ENCODE results near the gene LSG1.

LSG1 gene

DNA sequence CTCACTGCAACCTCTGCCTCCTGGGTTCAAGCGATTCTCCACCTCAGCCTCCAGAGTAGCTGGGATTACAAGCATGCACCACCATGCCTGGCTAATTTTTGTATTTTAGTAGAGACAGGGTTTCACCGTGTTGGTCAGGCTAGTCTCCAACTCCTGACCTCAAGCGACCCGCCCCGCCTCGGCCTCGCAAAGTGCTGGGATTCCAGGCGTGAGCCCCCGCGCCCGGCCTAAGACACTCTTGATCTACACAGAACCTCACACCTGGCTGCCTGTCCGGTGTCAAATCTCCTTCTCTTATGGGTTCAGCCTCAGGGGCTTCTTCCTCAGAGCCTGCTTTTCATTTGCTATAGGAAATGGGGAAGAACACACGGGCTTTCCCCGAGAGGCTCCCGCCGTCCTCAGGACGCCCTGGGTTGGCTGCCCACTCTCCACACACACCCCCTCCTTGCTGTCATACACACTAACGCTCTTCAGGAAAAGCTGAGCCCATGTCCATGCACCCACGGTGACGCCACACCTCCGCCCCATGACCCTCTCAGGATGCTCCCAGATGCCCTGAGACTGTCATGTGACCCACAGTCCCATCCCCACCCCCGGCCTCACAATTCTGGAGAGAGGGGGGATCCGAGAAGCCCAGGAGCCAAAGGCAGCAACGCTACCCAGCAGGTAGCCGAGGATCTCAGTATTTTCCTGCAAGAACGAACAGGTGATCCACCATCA is 49.2 kb downstream of the LSG1 start:
- no peak for TF ChIP-seq POLR2AphosphoS5 (IDR thresholded peaks at IDR 0.05; ENCODE audit: borderline replicate concordance, low read depth, low read length)
- no peak for TF ChIP-seq FOXP2 (optimal IDR thresholded peaks at IDR 0.05; ENCODE audit: control extremely low read depth, extremely low read length, insufficient read depth)
- TF ChIP-seq EZH2 (IDR thresholded peaks at IDR 0.05): no peak
- no peak for DNase-seq (ENCODE audit: low read depth, low spot score)
- no peak overlapping the region for H3K4me3 ChIP-seq
- no peaks in the 10 kb centered on the region for H3K9me3 ChIP-seq (ENCODE audit: low read depth, low read length)
- no peak overlapping the region for H3K9ac ChIP-seq (ENCODE audit: insufficient read length)
- no peak overlapping the region for H3K27ac ChIP-seq
- H3K36me3 ChIP-seq (ENCODE audit: insufficient read depth, low read length): peaks cover 22% of the 10 kb centered on the region; the same call in 1 of the 2 replicates

DNA sequence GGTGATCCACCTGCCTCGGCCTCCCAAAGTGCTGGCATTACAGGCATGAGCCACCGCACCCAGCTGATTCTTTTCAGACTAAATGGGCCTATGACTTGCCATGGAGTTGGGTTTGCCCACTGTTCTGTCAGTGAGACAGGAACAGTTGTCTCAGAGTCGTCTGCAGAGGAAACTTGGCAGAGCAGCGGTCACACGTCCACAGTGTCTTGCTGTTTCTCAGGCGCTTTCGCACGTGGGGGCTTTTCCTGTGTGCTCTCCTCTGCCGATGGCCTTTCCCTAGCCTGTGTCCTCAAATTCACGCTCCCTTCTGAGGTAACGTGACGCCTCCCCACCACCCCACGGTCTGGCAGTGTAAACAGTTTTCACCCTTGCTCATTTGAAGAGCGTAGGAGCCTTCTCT is 50.0 kb downstream of the LSG1 start:
- no peaks in the 10 kb centered on the region for H3K9me3 ChIP-seq (ENCODE audit: low read depth, low read length)
- no peak overlapping the region for H3K9ac ChIP-seq (ENCODE audit: insufficient read length)

DNA sequence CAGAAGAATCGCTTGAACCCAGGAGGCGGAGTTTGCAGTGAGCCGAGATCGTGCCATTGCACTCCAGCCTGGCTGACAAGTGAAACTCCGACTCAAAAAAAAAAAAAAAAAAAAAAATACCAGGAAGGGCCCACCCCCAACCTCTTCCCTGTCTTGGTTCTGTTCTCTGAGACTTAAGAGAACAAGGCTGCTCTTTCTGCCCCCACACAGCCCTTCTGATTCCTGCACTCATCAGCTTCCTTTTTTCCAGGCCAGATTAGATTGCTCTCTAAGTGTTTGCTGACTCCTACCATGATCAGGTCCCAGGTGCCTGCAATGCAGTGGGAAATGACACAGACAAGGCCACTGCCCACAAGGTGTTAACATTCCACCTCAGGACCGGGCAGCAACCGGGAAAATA is 51.8 kb downstream of the LSG1 start:
- no peak for TF ChIP-seq FOXP2 (optimal IDR thresholded peaks at IDR 0.05; ENCODE audit: control extremely low read depth, extremely low read length, insufficient read depth)
- no peak for TF ChIP-seq EZH2 (IDR thresholded peaks at IDR 0.05)
- no peak for TF ChIP-seq POLR2AphosphoS5 (IDR thresholded peaks at IDR 0.05; ENCODE audit: borderline replicate concordance, low read depth, low read length)

More for the DNA sequence above, 50.0 kb downstream of the LSG1 start:
- Histone ChIP-seq H3K27ac (no peak overlapping the region), H3K36me3 (ENCODE audit: insufficient read depth, low read length) (peaks cover 20% of the 10 kb centered on the region; the same call in 1 of the 2 replicates), H3K4me3 (no peak overlapping the region)
- TF ChIP-seq FOXP2 (optimal IDR thresholded peaks at IDR 0.05; ENCODE audit: control extremely low read depth, extremely low read length, insufficient read depth) (no peak), POLR2AphosphoS5 (IDR thresholded peaks at IDR 0.05; ENCODE audit: borderline replicate concordance, low read depth, low read length) (no peak), EZH2 (IDR thresholded peaks at IDR 0.05) (no peak)
- no peak for DNase-seq (ENCODE audit: low read depth, low spot score)

DNA sequence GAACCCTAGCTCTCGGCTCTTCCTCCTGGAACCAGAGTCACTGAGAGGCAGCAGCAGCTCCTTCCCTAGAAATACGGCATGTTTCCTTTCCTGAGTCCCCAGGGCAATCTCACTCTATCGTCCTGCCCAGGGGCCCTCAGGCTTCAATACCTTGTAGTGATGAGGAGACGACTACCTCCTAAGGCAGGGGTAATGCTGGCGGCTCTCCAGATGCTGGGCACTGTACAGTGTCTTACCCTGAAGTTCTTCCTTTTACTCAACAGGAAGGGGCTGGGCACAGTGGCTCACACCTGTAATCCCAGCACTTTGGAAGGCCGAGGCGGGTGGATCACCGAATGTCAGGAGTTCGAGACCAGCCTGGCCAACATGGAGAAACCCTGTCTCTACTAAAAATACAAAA is 52.2 kb downstream of the LSG1 start:
- no peak for DNase-seq (ENCODE audit: low read depth, low spot score)
- Histone ChIP-seq H3K9me3 (ENCODE audit: low read depth, low read length) (no peaks in the 10 kb centered on the region), H3K36me3 (ENCODE audit: insufficient read depth, low read length) (peaks cover 7% of the 10 kb centered on the region; the same call in 1 of the 2 replicates), H3K9ac (ENCODE audit: insufficient read length) (no peak overlapping the region), H3K4me3 (no peak overlapping the region), H3K27ac (no peak overlapping the region)
- TF ChIP-seq POLR2AphosphoS5 (IDR thresholded peaks at IDR 0.05; ENCODE audit: borderline replicate concordance, low read depth, low read length) (no peak), FOXP2 (optimal IDR thresholded peaks at IDR 0.05; ENCODE audit: control extremely low read depth, extremely low read length, insufficient read depth) (no peak), EZH2 (IDR thresholded peaks at IDR 0.05) (no peak)

More for the DNA sequence above, 51.8 kb downstream of the LSG1 start:
- no peak overlapping the region for H3K27ac ChIP-seq
- H3K9ac ChIP-seq (ENCODE audit: insufficient read length): no peak overlapping the region
- H3K36me3 ChIP-seq (ENCODE audit: insufficient read depth, low read length): peaks cover 10% of the 10 kb centered on the region; the same call in 1 of the 2 replicates
- no peak overlapping the region for H3K4me3 ChIP-seq
- DNase-seq (ENCODE audit: low read depth, low spot score): no peak
- no peaks in the 10 kb centered on the region for H3K9me3 ChIP-seq (ENCODE audit: low read depth, low read length)

DNA sequence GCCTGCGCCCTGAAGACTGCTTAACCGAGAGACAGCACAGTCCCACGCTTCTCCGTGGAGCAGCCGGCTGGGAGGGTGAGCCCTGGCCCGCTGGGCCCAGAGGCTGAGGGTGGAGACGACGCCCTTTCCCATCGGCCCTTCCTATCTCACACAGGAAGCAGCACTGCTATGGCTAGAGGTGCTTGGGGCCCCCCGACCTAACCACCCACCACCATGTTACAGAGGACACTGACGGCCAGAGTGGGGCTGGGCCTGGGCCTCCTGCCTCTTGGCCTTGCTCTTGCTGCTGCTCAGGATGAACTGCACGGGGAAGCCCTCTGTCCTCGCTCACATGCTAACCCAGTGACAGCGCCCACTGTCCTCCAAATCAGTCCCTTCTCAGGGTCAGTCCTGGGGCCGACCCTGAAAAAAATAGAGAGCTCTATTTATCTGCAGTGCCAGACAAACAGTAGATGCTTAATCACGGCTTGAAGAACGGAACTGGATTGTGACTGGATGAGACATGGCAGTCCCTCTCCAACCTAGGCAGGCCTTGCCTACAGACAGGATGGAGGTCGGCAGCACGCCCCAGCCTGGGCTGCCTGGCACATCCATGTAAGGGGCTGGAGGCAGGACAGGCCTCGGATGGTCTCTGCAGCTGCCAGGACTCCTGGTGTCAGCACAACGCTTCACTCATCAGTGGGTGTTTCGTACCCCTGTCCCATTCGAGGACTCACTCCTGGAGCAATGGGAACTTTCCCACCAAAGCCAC is 53.0 kb downstream of the LSG1 start:
- no peak overlapping the region for H3K27ac ChIP-seq
- H3K9me3 ChIP-seq (ENCODE audit: low read depth, low read length): no peaks in the 10 kb centered on the region
- peaks cover 9% of the 10 kb centered on the region; the same call in 1 of the 2 replicates for H3K36me3 ChIP-seq (ENCODE audit: insufficient read depth, low read length)

DNA sequence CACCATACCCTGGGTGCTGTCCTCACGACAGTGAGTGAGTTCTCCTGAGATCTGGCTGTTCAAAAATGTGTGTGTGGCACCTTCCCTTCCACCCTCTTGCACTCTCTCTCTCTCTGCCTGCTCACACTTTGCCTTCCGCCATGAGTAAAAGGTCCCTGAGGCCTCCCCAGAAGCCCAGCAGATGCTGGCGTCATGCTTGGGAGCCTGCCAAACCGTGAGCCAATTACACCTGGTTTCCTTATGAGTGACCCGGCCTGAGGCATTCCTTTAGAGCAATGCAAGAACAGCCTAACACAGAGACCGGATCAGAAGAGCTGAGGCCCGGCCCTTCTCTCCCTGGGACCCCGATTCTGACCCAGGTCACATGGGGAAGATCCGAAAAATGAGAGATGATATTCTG is 54.2 kb downstream of the LSG1 start:
- no peak for DNase-seq (ENCODE audit: low read depth, low spot score)
- no peak overlapping the region for H3K4me3 ChIP-seq
- peaks cover 10% of the 10 kb centered on the region; the same call in 1 of the 2 replicates for H3K36me3 ChIP-seq (ENCODE audit: insufficient read depth, low read length)
- no peak overlapping the region for H3K27ac ChIP-seq
- H3K9me3 ChIP-seq (ENCODE audit: low read depth, low read length): no peaks in the 10 kb centered on the region
- no peak overlapping the region for H3K9ac ChIP-seq (ENCODE audit: insufficient read length)
- TF ChIP-seq FOXP2 (optimal IDR thresholded peaks at IDR 0.05; ENCODE audit: control extremely low read depth, extremely low read length, insufficient read depth) (no peak), POLR2AphosphoS5 (IDR thresholded peaks at IDR 0.05; ENCODE audit: borderline replicate concordance, low read depth, low read length) (no peak), EZH2 (IDR thresholded peaks at IDR 0.05) (no peak)

More for the DNA sequence above, 53.0 kb downstream of the LSG1 start:
- TF ChIP-seq EZH2 (IDR thresholded peaks at IDR 0.05): no peak
- no peak for TF ChIP-seq FOXP2 (optimal IDR thresholded peaks at IDR 0.05; ENCODE audit: control extremely low read depth, extremely low read length, insufficient read depth)
- no peak for TF ChIP-seq POLR2AphosphoS5 (IDR thresholded peaks at IDR 0.05; ENCODE audit: borderline replicate concordance, low read depth, low read length)
- DNase-seq (ENCODE audit: low read depth, low spot score): no peak
- H3K9ac ChIP-seq (ENCODE audit: insufficient read length): no peak overlapping the region
- H3K4me3 ChIP-seq: no peak overlapping the region

DNA sequence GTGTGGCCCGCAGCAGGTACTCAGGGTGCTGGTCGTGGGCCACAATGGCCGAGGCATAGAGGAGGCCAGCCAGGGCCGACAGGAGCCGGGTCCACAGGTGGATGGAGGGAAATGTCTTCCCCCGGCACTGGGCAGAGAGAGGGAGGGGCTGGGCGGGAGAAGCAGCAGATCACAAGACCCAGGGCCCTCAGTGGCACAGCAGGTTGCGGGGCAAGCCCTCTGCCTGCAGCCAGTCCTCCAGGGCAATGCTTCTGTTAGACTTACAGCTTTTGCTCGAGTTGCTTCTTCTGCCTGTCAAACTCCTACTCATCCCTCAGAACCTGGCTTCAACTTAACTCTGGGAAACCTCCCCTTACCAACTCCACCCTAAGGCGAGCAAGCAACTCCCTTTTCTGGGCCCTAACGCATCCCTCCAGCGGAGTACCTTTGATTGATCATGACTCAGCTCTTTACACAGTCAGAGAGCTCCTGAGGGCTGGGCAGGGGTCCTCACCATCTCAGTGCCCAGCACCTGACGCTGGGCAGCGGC is 54.8 kb downstream of the LSG1 start:
- no peak for DNase-seq (ENCODE audit: low read depth, low spot score)
- peaks cover 10% of the 10 kb centered on the region; the same call in 1 of the 2 replicates for H3K36me3 ChIP-seq (ENCODE audit: insufficient read depth, low read length)
- no peak overlapping the region for H3K4me3 ChIP-seq
- no peak overlapping the region for H3K9ac ChIP-seq (ENCODE audit: insufficient read length)
- TF ChIP-seq FOXP2 (optimal IDR thresholded peaks at IDR 0.05; ENCODE audit: control extremely low read depth, extremely low read length, insufficient read depth) (no peak), EZH2 (IDR thresholded peaks at IDR 0.05) (no peak), POLR2AphosphoS5 (IDR thresholded peaks at IDR 0.05; ENCODE audit: borderline replicate concordance, low read depth, low read length) (no peak)
- H3K27ac ChIP-seq: no peak overlapping the region
- no peaks in the 10 kb centered on the region for H3K9me3 ChIP-seq (ENCODE audit: low read depth, low read length)

DNA sequence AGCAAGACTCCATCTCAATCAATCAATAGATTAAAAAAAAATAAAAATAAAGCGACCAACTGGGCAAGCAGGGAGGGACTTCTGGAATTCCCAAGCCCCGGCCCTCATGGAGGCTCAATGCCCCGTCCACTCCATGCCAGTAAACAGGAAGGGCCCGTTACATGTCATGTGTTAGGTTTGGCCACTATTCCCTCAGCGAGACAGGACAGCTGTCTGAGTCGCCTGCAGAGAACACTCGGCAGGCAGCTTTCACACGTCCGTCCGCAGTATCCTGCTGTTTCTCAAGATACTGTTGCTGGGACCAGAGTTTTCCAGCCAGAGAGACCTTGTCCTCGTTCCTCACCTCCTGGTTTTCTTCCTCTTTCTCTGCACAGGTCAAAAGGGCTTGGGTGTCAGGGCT is 56.8 kb downstream of the LSG1 start:
- no peak overlapping the region for H3K4me3 ChIP-seq
- H3K9me3 ChIP-seq (ENCODE audit: low read depth, low read length): no peaks in the 10 kb centered on the region
- TF ChIP-seq EZH2 (IDR thresholded peaks at IDR 0.05) (no peak), POLR2AphosphoS5 (IDR thresholded peaks at IDR 0.05; ENCODE audit: borderline replicate concordance, low read depth, low read length) (no peak), FOXP2 (optimal IDR thresholded peaks at IDR 0.05; ENCODE audit: control extremely low read depth, extremely low read length, insufficient read depth) (no peak)
- DNase-seq (ENCODE audit: low read depth, low spot score): no peak
- H3K36me3 ChIP-seq (ENCODE audit: insufficient read depth, low read length): peaks cover 10% of the 10 kb centered on the region; the same call in 1 of the 2 replicates
- no peak overlapping the region for H3K9ac ChIP-seq (ENCODE audit: insufficient read length)
- H3K27ac ChIP-seq: no peak overlapping the region
